ENCODE results near the gene MYOZ3. TPM values are rescaled to one million over a fixed set of nuclear protein-coding genes. Genes with fewer than 3 reads are reported as not detected.

Gene MYOZ3
- total RNA-seq, 4 donors from 2014 or later = 0.10 TPM; not detected in 3

- intact Hi-C loops (cut with DNase I; ENCODE audit: low total_unique reads) = no loop called here
- DNase-seq (ENCODE audit: low spot score in 2 of 2) = peak in 1 of 2 donors; percentile 62
- WGBS, 2 donors = 80 to 87% methylated on average over 4 of the region's 4 CpGs
- no peak for TF ChIP-seq CTCF (IDR thresholded peaks at IDR 0.05)
- TF ChIP-seq POLR2A (IDR thresholded peaks at IDR 0.05) = no peak
- no peak overlapping the region for H3K4me3 ChIP-seq (ENCODE audit: low read depth, poor library complexity, severe bottlenecking)
These were observed 1.9 kb downstream of the MYOZ3 start for GRCh38 chr5:150662731-150663516.

- intact Hi-C loops (cut with DNase I; ENCODE audit: low total_unique reads) = no loop called here
- TF ChIP-seq POLR2A (IDR thresholded peaks at IDR 0.05) (no peak), CTCF (IDR thresholded peaks at IDR 0.05) (no peak)
- no peak overlapping the region for H3K4me3 ChIP-seq (ENCODE audit: low read depth, poor library complexity, severe bottlenecking)
- 92 to 94% methylated on average over 3 of the region's 3 CpGs for WGBS, 2 donors
- DNase-seq (ENCODE audit: low spot score in 2 of 2) = no peak
These were observed 2.9 kb downstream of the MYOZ3 start for GRCh38 chr5:150663936-150664335.

GRCh38 chr5:150665044-150665443 is 4.0 kb downstream of the MYOZ3 start:
- WGBS, 2 donors = 54 to 64% methylated on average over 12 of the region's 12 CpGs
- no peak for TF ChIP-seq CTCF (IDR thresholded peaks at IDR 0.05)
- TF ChIP-seq POLR2A (IDR thresholded peaks at IDR 0.05) = no peak
- peak in 1 of 2 donors; percentile 81 for DNase-seq (ENCODE audit: low spot score in 2 of 2)
- H3K4me3 ChIP-seq (ENCODE audit: low read depth, poor library complexity, severe bottlenecking) = no peak overlapping the region
- intact Hi-C loops (cut with DNase I; ENCODE audit: low total_unique reads) = no loop called here

- no peak for TF ChIP-seq POLR2A (IDR thresholded peaks at IDR 0.05)
- TF ChIP-seq CTCF (IDR thresholded peaks at IDR 0.05) = no peak
- no peak overlapping the region for H3K4me3 ChIP-seq (ENCODE audit: low read depth, poor library complexity, severe bottlenecking)
- intact Hi-C loops (cut with DNase I; ENCODE audit: low total_unique reads) = no loop called here
- DNase-seq (ENCODE audit: low spot score in 2 of 2) = peak in 1 of 2 donors; percentile 77
- WGBS, 2 donors = 87 to 88% methylated on average over 14 of the region's 14 CpGs
These were observed 9.4 kb downstream of the MYOZ3 start for GRCh38 chr5:150670275-150670947.

- TF ChIP-seq CTCF (IDR thresholded peaks at IDR 0.05) (no peak), POLR2A (IDR thresholded peaks at IDR 0.05) (no peak)
- H3K4me3 ChIP-seq (ENCODE audit: low read depth, poor library complexity, severe bottlenecking) = no peak overlapping the region
- intact Hi-C loops (cut with DNase I; ENCODE audit: low total_unique reads) = no loop called here
- 24 to 37% methylated on average over 2 of the region's 2 CpGs for WGBS, 2 donors
- peak in 1 of 2 donors; percentile 8 for DNase-seq (ENCODE audit: low spot score in 2 of 2)
These were observed 9.9 kb downstream of the MYOZ3 start for GRCh38 chr5:150670948-150671310.

All from lower leg skin (tissue), 4 donors.